Pancreas (tissue), 10 donors: Measurements from ENCODE around the gene SMAD4. TPM values are rescaled to one million over a fixed set of nuclear protein-coding genes. Genes with fewer than 3 reads are reported as not detected.
"Not testable (repeated sequence)": the region's sequence is repeated elsewhere in the genome, so short reads cannot be mapped to it uniquely, and the experiment has no call there.

Source experiments
- ATAC-seq, 4 donors: fragments of 200-7000 bp; cut with Tn5 transposase; one replicate each; pipeline versions ENCODE4 v1.8.0 to v1.9.1; 2020; ENCODE audit warnings: mild to moderate bottlenecking in 4 of 4, moderate library complexity in 4 of 4
- DNase-seq, 6 donors: peaks; one replicate each; pipeline ENCODE4 v3.0.0-alpha.2; 2020
- FAIRE-seq: peaks from 2 replicates; lab custom pipeline; 2012; peaks lifted over from hg19 to GRCh38; lab: Jason Lieb, UNC
- H3K27ac ChIP-seq, 4 donors: fragments of 200-600 bp; sonication (generic); 1 replicate in 3 of 4; 2 replicates in 1 of 4; pipeline versions ENCODE4 v1.5.0 to v1.8.0; 2020
- H3K27me3 ChIP-seq, 4 donors: fragments of 200-600 bp; one replicate each; pipeline ENCODE4 v1.8.0; 2021
- H3K36me3 ChIP-seq, 3 donors: fragments of 200-600 bp; sonication (generic) in 1 of 3; one replicate each; pipeline versions ENCODE4 v1.5.0 to v1.8.0; 2020 to 2021
- H3K4me1 ChIP-seq, 3 donors: fragments of 200-600 bp; one replicate each; pipeline ENCODE4 v1.8.0; 2021
- H3K4me3 ChIP-seq, 4 donors: fragments of 200-600 bp; sonication (generic) in 2 of 4; one replicate each; pipeline versions ENCODE4 v1.5.0 to v1.8.0; 2020 to 2021
- H3K9me3 ChIP-seq, 4 donors: fragments of 200-600 bp; one replicate each; pipeline ENCODE4 v1.8.0; 2021
- WGBS, 2 donors: extraction: QIAGEN DNeasy Blood & Tissue Kit; methylation state at CpG; one replicate each; pipeline ENCODE4 v1.1.7; 2013; 5-methylcytosine and 5-hydroxymethylcytosine counted together
- intact Hi-C, 3 donors: fragments of 100-400 bp; cut with DNase I; formaldehyde crosslinking; loops; one replicate each; pipeline versions ENCODE4 v1.11.1 to v1.14.2; 2022
- polyA plus RNA-seq, 2 donors: library from polyadenylated mRNA; stranded (reverse); fragments of 200-250 nt; gene quantifications; one replicate each; pipeline ENCODE4 v1.2.3, GENCODE V29; 2013
- total RNA-seq, 6 donors: library from RNA; stranded (reverse); fragmentation: NEBNext Ultra II Directional in 4 of 6; extraction: Animal tissue kit (Norgen Biotek cat#: 25700) in 4 of 6; gene quantifications; one replicate each; pipeline versions ENCODE4 v1.2.1 to v1.2.4, GENCODE V29; 2021 to 2023
- TF ChIP-seq, protein P1 (sequence below), 4 donors: fragments of 200-600 bp; sonication (generic) in 3 of 4; IDR thresholded peaks; one replicate each; pipeline versions ENCODE4 v1.5.0 to v1.8.0; 2021; ENCODE audit warnings: antibody characterized with exemption in 4 of 4
- donor health status: healthy with polysubstance abuse.
- donor health status: DM: no; HTN: no; CAD: no; lungs with moderate emphysema.
- donor health status: DM: no; HTN: no; CAD: no.
- donor health status: control.
- donor health status: control.
- donor health status: Bipolar disorder and iron deficiency.
- donor health status: DM: yes; HTN: yes; CAD: no.
- donor health status: DM: no; HTN: no; CAD: no.
- donor health status: DM: no; HTN: no; CAD: no.
- donor health status: DM: yes; HTN: yes; CAD: no.

Gene SMAD4
- total and polyA plus RNA-seq, 8 donors = 8.6 to 77.6 (median 44.0) TPM

DNA sequence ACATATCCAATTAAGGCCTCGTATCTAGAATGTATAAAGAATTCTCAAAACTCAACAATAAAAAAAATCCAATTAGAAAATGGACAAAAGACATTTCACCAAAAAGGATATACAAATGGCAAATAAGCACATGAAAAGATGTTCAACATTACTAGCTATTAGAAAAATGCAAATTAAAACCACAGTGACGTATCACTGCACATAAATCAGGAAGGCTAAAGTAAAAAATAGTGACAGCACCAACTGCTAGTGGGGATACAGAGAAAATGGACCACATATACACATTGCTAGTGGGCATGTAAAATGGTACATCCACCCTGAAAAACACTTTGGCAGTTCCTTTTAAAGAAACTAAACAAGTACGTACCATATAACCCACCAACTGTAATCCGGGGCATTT lies 59.7 kb downstream of the SMAD4 start:
- no peak overlapping the region for H3K27ac ChIP-seq
- intact Hi-C loops = no loop called here
- H3K4me1 ChIP-seq = no peaks in the 10 kb centered on the region
- no peaks in the 10 kb centered on the region for H3K27me3 ChIP-seq
- FAIRE-seq (no peak), DNase-seq (no peak), ATAC-seq (no peak)
- H3K4me3 ChIP-seq = no peak overlapping the region
- TF ChIP-seq, protein P1, sequence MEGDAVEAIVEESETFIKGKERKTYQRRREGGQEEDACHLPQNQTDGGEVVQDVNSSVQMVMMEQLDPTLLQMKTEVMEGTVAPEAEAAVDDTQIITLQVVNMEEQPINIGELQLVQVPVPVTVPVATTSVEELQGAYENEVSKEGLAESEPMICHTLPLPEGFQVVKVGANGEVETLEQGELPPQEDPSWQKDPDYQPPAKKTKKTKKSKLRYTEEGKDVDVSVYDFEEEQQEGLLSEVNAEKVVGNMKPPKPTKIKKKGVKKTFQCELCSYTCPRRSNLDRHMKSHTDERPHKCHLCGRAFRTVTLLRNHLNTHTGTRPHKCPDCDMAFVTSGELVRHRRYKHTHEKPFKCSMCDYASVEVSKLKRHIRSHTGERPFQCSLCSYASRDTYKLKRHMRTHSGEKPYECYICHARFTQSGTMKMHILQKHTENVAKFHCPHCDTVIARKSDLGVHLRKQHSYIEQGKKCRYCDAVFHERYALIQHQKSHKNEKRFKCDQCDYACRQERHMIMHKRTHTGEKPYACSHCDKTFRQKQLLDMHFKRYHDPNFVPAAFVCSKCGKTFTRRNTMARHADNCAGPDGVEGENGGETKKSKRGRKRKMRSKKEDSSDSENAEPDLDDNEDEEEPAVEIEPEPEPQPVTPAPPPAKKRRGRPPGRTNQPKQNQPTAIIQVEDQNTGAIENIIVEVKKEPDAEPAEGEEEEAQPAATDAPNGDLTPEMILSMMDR (IDR thresholded peaks at IDR 0.05) = no peak
- WGBS, 2 donors = 96 to 97% methylated on average over 4 of the region's 4 CpGs
- H3K36me3 ChIP-seq = peaks cover 0 to 3% (median 0%) of the 10 kb centered on the region in 3 donors
- peaks cover 0 to 3% (median 0%) of the 10 kb centered on the region in 4 donors for H3K9me3 ChIP-seq

DNA sequence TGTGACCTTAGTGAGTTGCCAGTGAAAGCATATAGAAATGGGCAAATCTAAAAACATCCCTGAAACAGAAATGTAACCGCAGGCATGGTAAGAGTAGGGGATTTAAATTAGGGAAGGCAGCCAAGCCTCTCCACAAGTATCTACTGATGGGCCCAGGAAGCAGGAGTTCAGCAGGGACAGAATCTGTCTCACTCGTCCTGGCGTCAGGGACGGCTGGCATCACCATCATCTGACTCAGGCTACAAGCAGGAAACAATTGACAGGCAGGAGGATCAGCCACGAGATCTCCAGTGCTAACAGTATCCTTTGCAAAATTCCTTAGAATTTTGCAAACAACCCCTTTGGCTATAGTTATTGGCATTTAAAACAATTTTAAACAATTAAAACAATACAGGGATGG lies 61.3 kb downstream of the SMAD4 start:
- no peak for DNase-seq
- 75 to 76% methylated on average over 5 of the region's 5 CpGs for WGBS, 2 donors
- no peak for FAIRE-seq
- H3K4me3 ChIP-seq = no peak overlapping the region
- no peaks in the 10 kb centered on the region for H3K36me3 ChIP-seq
- no peak overlapping the region for H3K27ac ChIP-seq
- ATAC-seq = no peak
- TF ChIP-seq, protein P1 (IDR thresholded peaks at IDR 0.05) = no peak
- H3K4me1 ChIP-seq = no peaks in the 10 kb centered on the region
- intact Hi-C loops = no loop called here
- peaks cover 0 to 2% (median 0%) of the 10 kb centered on the region in 4 donors for H3K9me3 ChIP-seq
- no peaks in the 10 kb centered on the region for H3K27me3 ChIP-seq

DNA sequence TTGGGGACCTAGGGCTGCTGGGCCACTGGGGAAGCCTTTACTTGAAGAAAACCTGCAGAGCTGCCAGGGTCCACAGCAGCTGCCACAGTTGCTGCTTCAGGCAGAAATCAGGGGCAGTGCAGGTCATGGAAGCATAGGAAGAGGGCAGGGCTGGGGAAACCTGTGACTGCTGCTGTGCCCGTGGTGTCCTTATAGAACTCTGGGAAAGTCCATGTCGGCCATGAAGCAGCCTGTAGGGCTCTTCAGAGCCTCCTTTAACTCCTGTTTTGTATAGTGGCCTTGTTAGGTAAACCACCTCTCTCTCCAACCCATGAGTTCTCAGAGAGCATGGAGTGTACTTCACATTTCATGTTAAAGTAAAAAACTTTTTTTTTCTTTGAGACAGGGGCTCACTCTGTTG lies 62.1 kb downstream of the SMAD4 start:
- Histone ChIP-seq H3K36me3 (no peaks in the 10 kb centered on the region), H3K9me3 (no peaks in the 10 kb centered on the region), H3K27ac (no peak overlapping the region), H3K4me1 (no peaks in the 10 kb centered on the region), H3K4me3 (no peak overlapping the region), H3K27me3 (no peaks in the 10 kb centered on the region)
- TF ChIP-seq, protein P1 (IDR thresholded peaks at IDR 0.05) = no peak
- intact Hi-C loops = no loop called here
- no peak for DNase-seq
- no peak for FAIRE-seq
- WGBS, 2 donors = 33 to 38% methylated on average over 2 of the region's 2 CpGs
- no peak for ATAC-seq

DNA sequence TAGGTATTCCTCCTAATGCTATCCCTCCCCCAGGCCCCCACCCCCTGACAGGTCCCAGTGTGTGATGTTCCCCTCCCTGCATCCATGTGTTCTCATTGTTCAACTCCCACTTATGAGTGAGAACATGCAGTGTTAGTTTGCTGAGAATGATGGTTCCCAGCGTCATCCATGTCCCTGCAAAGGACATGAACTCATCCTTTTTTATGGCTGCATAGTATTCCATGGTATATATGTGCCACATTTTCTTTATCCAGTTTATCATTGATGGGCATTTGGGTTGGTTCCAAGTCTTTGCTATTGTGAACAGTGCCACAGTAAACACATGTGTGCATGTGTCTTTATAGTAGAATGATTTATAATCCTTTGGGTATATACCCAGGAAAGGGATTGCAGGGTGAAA lies 63.0 kb downstream of the SMAD4 start:
- ATAC-seq, H3K9me3 ChIP-seq, H3K36me3 ChIP-seq, H3K4me1 ChIP-seq, H3K27ac ChIP-seq, FAIRE-seq, DNase-seq, intact Hi-C loops, H3K27me3 ChIP-seq, H3K4me3 ChIP-seq: not testable (repeated sequence)
- 83 to 90% methylated on average over 1 of the region's 1 CpG for WGBS, 2 donors

DNA sequence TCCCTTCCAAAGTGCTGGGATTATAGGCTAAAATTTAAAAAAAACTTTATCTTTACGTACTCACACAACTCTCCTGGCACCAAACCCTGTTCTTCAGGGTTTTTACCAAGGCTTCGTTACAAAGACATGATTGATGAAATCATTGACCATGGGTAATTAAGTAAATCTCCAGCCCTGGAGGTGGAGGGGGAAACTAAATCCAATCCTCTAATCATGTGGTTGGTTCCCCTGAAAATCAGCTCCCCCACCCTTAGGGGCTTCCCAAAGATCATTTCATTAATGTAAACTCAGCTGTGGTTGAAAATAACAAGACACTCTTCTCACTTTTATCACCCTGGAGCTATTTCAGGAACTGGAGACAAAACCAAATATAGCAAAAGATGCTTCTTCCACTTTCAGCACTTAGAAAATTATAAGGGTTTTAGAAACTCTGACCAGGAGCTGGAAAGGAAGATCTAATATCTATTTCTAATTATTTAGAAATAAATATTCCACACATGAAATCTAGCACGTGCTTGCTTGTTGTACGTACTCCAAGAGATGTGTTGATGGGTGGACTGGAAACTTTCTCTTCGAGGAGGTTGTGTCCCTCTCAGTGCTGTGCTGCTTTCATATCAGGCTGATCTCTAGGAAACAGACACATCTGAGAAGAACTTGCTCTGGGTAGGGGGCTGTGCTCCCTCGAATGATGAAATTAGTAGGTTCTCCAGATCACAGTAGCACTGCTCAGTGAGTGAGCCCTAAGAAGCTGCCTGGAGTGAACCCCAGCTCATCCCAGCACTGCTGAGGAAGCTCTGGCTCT lies 67.2 kb downstream of the SMAD4 start:
- no peak for ATAC-seq

More for the DNA sequence above, 67.2 kb downstream of the SMAD4 start:
- 69 to 71% methylated on average over 6 of the region's 6 CpGs for WGBS, 2 donors
- intact Hi-C loops = no loop called here
- no peaks in the 10 kb centered on the region for H3K4me1 ChIP-seq
- no peaks in the 10 kb centered on the region for H3K27me3 ChIP-seq
- H3K9me3 ChIP-seq = no peaks in the 10 kb centered on the region
- no peak overlapping the region for H3K4me3 ChIP-seq
- no peak for FAIRE-seq
- DNase-seq = no peak
- H3K36me3 ChIP-seq = no peaks in the 10 kb centered on the region
- TF ChIP-seq, protein P1 (IDR thresholded peaks at IDR 0.05) = no peak
- H3K27ac ChIP-seq = no peak overlapping the region
